ENCODE measurements around the gene RFX6. TPM values are rescaled to one million over a fixed set of nuclear protein-coding genes. Genes with fewer than 3 reads are reported as not detected.
A peak's percentile ranks its signal among the peaks of the same experiment; 100 is the strongest.

RFX6 gene
- total and polyA plus RNA-seq, 5 donors from 2014 or later: not detected

GRCh38 chr6:116954938-116955337 lies 77.9 kb downstream of the RFX6 start:
- Histone ChIP-seq H3K9me3 (ENCODE audit: control insufficient read depth in 2 of 2, low read length in 2 of 2) (no peaks in the 10 kb centered on the region), H3K36me3 (ENCODE audit: control insufficient read depth, insufficient read depth, low read length) (no peaks in the 10 kb centered on the region), H3K27me3 (ENCODE audit: control insufficient read depth, insufficient read depth, low read length) (no peaks in the 10 kb centered on the region), H3K4me1 (ENCODE audit: control insufficient read depth, insufficient read depth, low read length, poor library complexity, severe bottlenecking) (no peaks in the 10 kb centered on the region), H3K27ac (ENCODE audit: insufficient read depth, low read length, poor library complexity, severe bottlenecking) (no peak overlapping the region), H3K4me3 (ENCODE audit: low read depth, low read length) (no peak overlapping the region)
- H3K36me3 Mint-ChIP-seq: no peaks in the 10 kb centered on the region
- ATAC-seq (ENCODE audit: low read depth in 2 of 2): no peak
- peaks cover 4% of the 10 kb centered on the region for H3K27me3 Mint-ChIP-seq
- no peak overlapping the region for H3K27ac Mint-ChIP-seq
- no peak for DNase-seq
- no peaks in the 10 kb centered on the region for H3K9me3 Mint-ChIP-seq
- H3K4me3 Mint-ChIP-seq: no peak overlapping the region
- no peaks in the 10 kb centered on the region for H3K4me1 Mint-ChIP-seq

DNA sequence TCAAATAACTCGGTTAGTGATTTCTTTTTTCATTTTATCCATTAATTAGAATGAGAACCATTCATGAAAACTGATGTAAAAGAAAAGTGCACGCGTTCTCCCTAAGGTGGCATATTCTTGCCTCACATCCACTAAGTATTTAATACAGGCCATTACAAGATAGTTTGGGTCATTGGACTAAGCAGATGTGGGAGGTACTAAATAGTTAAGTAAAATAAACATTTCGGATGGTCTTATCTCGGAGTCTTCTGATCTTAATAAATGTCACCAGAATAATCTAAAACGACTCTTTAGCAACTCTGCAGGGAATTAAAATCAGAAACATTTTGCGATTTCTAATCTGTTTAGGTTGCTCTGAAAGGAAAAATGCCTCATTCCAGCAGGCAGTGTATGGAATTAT lies 78.7 kb downstream of the RFX6 start:
- no peak overlapping the region for H3K27ac Mint-ChIP-seq
- H3K27me3 ChIP-seq (ENCODE audit: control insufficient read depth, insufficient read depth, low read length): no peaks in the 10 kb centered on the region
- H3K27ac ChIP-seq (ENCODE audit: insufficient read depth, low read length, poor library complexity, severe bottlenecking): no peak overlapping the region
- no peaks in the 10 kb centered on the region for H3K36me3 ChIP-seq (ENCODE audit: control insufficient read depth, insufficient read depth, low read length)
- no peaks in the 10 kb centered on the region for H3K4me1 Mint-ChIP-seq
- H3K27me3 Mint-ChIP-seq: peaks cover 4% of the 10 kb centered on the region
- H3K4me3 Mint-ChIP-seq: no peak overlapping the region
- ATAC-seq (ENCODE audit: low read depth in 2 of 2): no peak
- no peak for DNase-seq
- no peak overlapping the region for H3K4me3 ChIP-seq (ENCODE audit: low read depth, low read length)
- H3K9me3 ChIP-seq (ENCODE audit: control insufficient read depth in 2 of 2, low read length in 2 of 2): no peaks in the 10 kb centered on the region
- H3K36me3 Mint-ChIP-seq: no peaks in the 10 kb centered on the region
- H3K9me3 Mint-ChIP-seq: no peaks in the 10 kb centered on the region
- H3K4me1 ChIP-seq (ENCODE audit: control insufficient read depth, insufficient read depth, low read length, poor library complexity, severe bottlenecking): no peaks in the 10 kb centered on the region

- Mint-ChIP-seq H3K27me3 (peaks cover 5% of the 10 kb centered on the region), H3K4me3 (no peak overlapping the region), H3K27ac (no peak overlapping the region), H3K36me3 (no peaks in the 10 kb centered on the region), H3K9me3 (peaks cover 0 to 2% (median 2%) of the 10 kb centered on the region in 7 donors), H3K4me1 (no peaks in the 10 kb centered on the region)
- no peak overlapping the region for H3K4me3 ChIP-seq (ENCODE audit: low read depth, low read length)
- H3K9me3 ChIP-seq (ENCODE audit: control insufficient read depth in 2 of 2, low read length in 2 of 2): no peaks in the 10 kb centered on the region
- DNase-seq: no peak
- H3K27ac ChIP-seq (ENCODE audit: insufficient read depth, low read length, poor library complexity, severe bottlenecking): no peak overlapping the region
- no peaks in the 10 kb centered on the region for H3K36me3 ChIP-seq (ENCODE audit: control insufficient read depth, insufficient read depth, low read length)
- H3K27me3 ChIP-seq (ENCODE audit: control insufficient read depth, insufficient read depth, low read length): no peaks in the 10 kb centered on the region
- no peaks in the 10 kb centered on the region for H3K4me1 ChIP-seq (ENCODE audit: control insufficient read depth, insufficient read depth, low read length, poor library complexity, severe bottlenecking)
- no peak for ATAC-seq (ENCODE audit: low read depth in 2 of 2)
Observed at GRCh38 chr6:116963972-116964371, 86.9 kb downstream of the RFX6 start.

DNA sequence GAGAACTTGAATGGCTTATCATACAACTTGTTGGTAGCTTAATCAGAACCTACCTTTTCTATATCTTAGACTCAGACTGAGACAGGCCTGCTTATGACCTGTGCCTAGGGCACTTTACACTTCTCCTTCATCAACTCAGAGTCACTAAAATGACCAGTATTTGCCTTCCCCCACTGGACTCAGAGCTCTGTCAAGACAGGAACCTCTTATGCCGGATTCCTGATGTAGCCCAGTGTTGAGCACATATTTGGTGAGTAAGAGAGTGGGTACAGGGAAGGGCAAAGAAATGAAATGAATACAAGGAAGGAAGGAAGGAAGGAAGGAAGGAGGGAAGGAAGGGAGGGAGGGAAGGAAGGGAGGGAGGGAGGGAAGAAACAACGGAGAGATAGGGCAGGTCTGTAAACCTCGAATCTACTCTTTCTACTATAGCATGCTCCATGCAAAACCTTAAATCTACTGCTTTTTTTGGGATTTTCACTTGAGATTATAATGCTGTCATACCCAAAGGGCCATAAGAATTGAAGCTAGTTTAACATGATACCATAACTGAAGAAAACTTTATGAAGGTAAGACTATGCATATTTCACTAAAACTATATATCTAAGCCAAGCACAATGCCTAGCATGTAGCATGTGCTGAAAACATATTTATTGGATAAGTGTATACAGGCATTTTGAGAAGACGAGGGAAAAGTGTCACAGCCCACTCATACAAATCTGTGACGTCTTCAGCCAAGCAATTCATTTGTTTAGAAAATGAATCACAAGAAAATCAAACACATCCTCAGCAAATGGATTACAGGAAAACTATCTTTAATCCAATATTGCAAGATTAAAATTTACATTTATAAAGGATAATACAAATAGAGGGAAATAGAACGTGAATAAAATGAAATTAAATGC lies 89.9 kb downstream of the RFX6 start:
- H3K4me3 ChIP-seq (ENCODE audit: low read depth, low read length): no peak overlapping the region
- no peaks in the 10 kb centered on the region for H3K27me3 ChIP-seq (ENCODE audit: control insufficient read depth, insufficient read depth, low read length)
- no peaks in the 10 kb centered on the region for H3K36me3 ChIP-seq (ENCODE audit: control insufficient read depth, insufficient read depth, low read length)
- H3K36me3 Mint-ChIP-seq: no peaks in the 10 kb centered on the region
- H3K27ac ChIP-seq (ENCODE audit: insufficient read depth, low read length, poor library complexity, severe bottlenecking): no peak overlapping the region
- no peaks in the 10 kb centered on the region for H3K4me1 ChIP-seq (ENCODE audit: control insufficient read depth, insufficient read depth, low read length, poor library complexity, severe bottlenecking)
- H3K9me3 ChIP-seq (ENCODE audit: control insufficient read depth in 2 of 2, low read length in 2 of 2): no peaks in the 10 kb centered on the region
- H3K9me3 Mint-ChIP-seq: peaks cover 0 to 2% (median 0%) of the 10 kb centered on the region in 7 donors
- H3K4me1 Mint-ChIP-seq: no peaks in the 10 kb centered on the region
- H3K4me3 Mint-ChIP-seq: no peak overlapping the region
- peaks cover 6% of the 10 kb centered on the region for H3K27me3 Mint-ChIP-seq
- DNase-seq: no peak
- H3K27ac Mint-ChIP-seq: no peak overlapping the region
- no peak for ATAC-seq (ENCODE audit: low read depth in 2 of 2)

DNA sequence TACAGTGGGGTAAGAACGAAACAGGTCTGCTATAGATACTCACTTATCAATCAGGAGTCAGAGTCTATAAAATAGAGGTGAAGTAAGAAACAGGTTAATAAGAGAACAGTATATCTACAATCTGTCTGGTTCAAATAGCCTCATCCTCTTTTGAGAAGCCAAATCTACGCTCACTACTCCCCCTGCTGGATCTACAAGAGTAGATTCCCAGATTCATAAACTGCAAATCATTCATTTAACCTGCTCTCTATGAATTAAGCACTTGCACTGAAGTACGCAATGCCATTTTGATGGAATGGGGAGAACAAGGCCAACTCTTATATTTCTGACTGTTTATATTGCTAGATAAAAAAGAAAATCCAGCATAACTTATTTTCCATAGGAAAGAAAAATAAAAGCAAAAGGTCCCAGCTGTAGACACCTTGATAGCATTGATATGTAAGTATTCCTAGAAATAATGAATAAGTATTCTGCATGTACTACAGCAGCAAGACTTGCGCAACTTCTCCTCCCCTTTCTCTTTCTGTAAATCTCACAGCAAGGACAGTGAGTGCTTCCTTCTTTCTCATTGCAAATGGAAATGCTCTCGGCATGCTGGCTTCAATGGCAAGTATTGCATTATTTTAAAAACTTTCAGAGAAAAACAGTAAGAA lies 92.3 kb downstream of the RFX6 start:
- no peak for ATAC-seq (ENCODE audit: low read depth in 2 of 2)

GRCh38 chr6:116971959-116972358 lies 94.9 kb downstream of the RFX6 start:
- Mint-ChIP-seq H3K4me3 (no peak overlapping the region), H3K27me3 (peaks cover 9% of the 10 kb centered on the region), H3K36me3 (no peaks in the 10 kb centered on the region), H3K4me1 (no peaks in the 10 kb centered on the region), H3K27ac (no peak overlapping the region), H3K9me3 (peaks cover 0 to 4% (median 0%) of the 10 kb centered on the region in 7 donors)
- Histone ChIP-seq H3K36me3 (ENCODE audit: control insufficient read depth, insufficient read depth, low read length) (no peaks in the 10 kb centered on the region), H3K27ac (ENCODE audit: insufficient read depth, low read length, poor library complexity, severe bottlenecking) (no peak overlapping the region), H3K4me3 (ENCODE audit: low read depth, low read length) (no peak overlapping the region), H3K9me3 (ENCODE audit: control insufficient read depth in 2 of 2, low read length in 2 of 2) (no peaks in the 10 kb centered on the region), H3K4me1 (ENCODE audit: control insufficient read depth, insufficient read depth, low read length, poor library complexity, severe bottlenecking) (no peaks in the 10 kb centered on the region), H3K27me3 (ENCODE audit: control insufficient read depth, insufficient read depth, low read length) (no peaks in the 10 kb centered on the region)
- ATAC-seq (ENCODE audit: low read depth in 2 of 2) (no peak), DNase-seq (peak in 1 of 3 donors; percentile 49)

More for the DNA sequence above, 92.3 kb downstream of the RFX6 start:
- Histone ChIP-seq H3K27me3 (ENCODE audit: control insufficient read depth, insufficient read depth, low read length) (no peaks in the 10 kb centered on the region), H3K4me1 (ENCODE audit: control insufficient read depth, insufficient read depth, low read length, poor library complexity, severe bottlenecking) (no peaks in the 10 kb centered on the region), H3K4me3 (ENCODE audit: low read depth, low read length) (no peak overlapping the region), H3K9me3 (ENCODE audit: control insufficient read depth in 2 of 2, low read length in 2 of 2) (no peaks in the 10 kb centered on the region), H3K27ac (ENCODE audit: insufficient read depth, low read length, poor library complexity, severe bottlenecking) (no peak overlapping the region), H3K36me3 (ENCODE audit: control insufficient read depth, insufficient read depth, low read length) (no peaks in the 10 kb centered on the region)
- Mint-ChIP-seq H3K27me3 (peaks cover 6% of the 10 kb centered on the region), H3K27ac (no peak overlapping the region), H3K4me3 (no peak overlapping the region), H3K9me3 (peaks cover 0 to 2% (median 0%) of the 10 kb centered on the region in 7 donors), H3K4me1 (no peaks in the 10 kb centered on the region), H3K36me3 (no peaks in the 10 kb centered on the region)
- peak in 1 of 3 donors; percentile 54 for DNase-seq

GRCh38 chr6:116973976-116974375 lies 96.9 kb downstream of the RFX6 start:
- H3K9me3 Mint-ChIP-seq: peaks cover 0 to 2% (median 0%) of the 10 kb centered on the region in 7 donors
- Histone ChIP-seq H3K4me3 (ENCODE audit: low read depth, low read length) (no peak overlapping the region), H3K27ac (ENCODE audit: insufficient read depth, low read length, poor library complexity, severe bottlenecking) (no peak overlapping the region), H3K4me1 (ENCODE audit: control insufficient read depth, insufficient read depth, low read length, poor library complexity, severe bottlenecking) (no peaks in the 10 kb centered on the region), H3K36me3 (ENCODE audit: control insufficient read depth, insufficient read depth, low read length) (no peaks in the 10 kb centered on the region), H3K9me3 (ENCODE audit: control insufficient read depth in 2 of 2, low read length in 2 of 2) (no peaks in the 10 kb centered on the region), H3K27me3 (ENCODE audit: control insufficient read depth, insufficient read depth, low read length) (no peaks in the 10 kb centered on the region)
- no peak overlapping the region for H3K27ac Mint-ChIP-seq
- DNase-seq (no peak), ATAC-seq (ENCODE audit: low read depth in 2 of 2) (no peak)
- H3K36me3 Mint-ChIP-seq: no peaks in the 10 kb centered on the region
- no peaks in the 10 kb centered on the region for H3K4me1 Mint-ChIP-seq
- no peak overlapping the region for H3K4me3 Mint-ChIP-seq
- peaks cover 4% of the 10 kb centered on the region for H3K27me3 Mint-ChIP-seq
